Panc1 (cell line): ENCODE results near the gene ZCRB1. TPM values are rescaled to one million over a fixed set of nuclear protein-coding genes. Genes with fewer than 3 reads are reported as not detected.

ENCODE experiments used
- ATAC-seq: fragments of 200-7000 bp; cut with Tn5 transposase; 2 replicates; pipeline ENCODE4 v1.9.1; 2020; ENCODE audit warnings: mild to moderate bottlenecking, moderate library complexity
- BruUV-seq: library from RNA; stranded (reverse); fragments of 400-500 nt; replicated peaks from 2 replicates; lab custom pipeline; 2021; lab: Mats Ljungman, UMichigan
- CTCF ChIA-PET: fragments of 300-600 bp; sonication (Branson Sonifier 250); formaldehyde crosslinking; loops from one replicate; lab custom pipeline; 2022; ENCODE audit warnings: antibody characterized with exemption; lab: Charles Lee
- POLR2A ChIA-PET: fragments of 300-600 bp; sonication (Branson Sonifier 250); formaldehyde crosslinking; loops from one replicate; lab custom pipeline; 2022; ENCODE audit warnings: antibody characterized with exemption; lab: Charles Lee
- DNase-seq: peaks from one replicate; pipeline ENCODE4 v3.0.0-alpha.2; 2010; ENCODE audit warnings: low read depth, low spot score
- H3K27ac ChIP-seq: 2 replicates; pipeline ENCODE4 v1.5.1; 2011; ENCODE audit warnings: mild to moderate bottlenecking, low read length, inconsistent platforms
- H3K27me3 ChIP-seq: fragments of 200-500 bp; sonication (Bioruptor generic); 2 replicates; pipeline ENCODE4 v1.6.0; 2014; ENCODE audit warnings: low read length, inconsistent platforms; ENCODE audit not compliant: control insufficient read depth, insufficient read depth
- H3K36me3 ChIP-seq: fragments of 200-500 bp; sonication (Bioruptor generic); 2 replicates; pipeline ENCODE4 v1.5.1; 2014; ENCODE audit warnings: inconsistent platforms, mild to moderate bottlenecking, low read length, moderate library complexity; ENCODE audit not compliant: control insufficient read depth, insufficient read depth
- H3K4me1 ChIP-seq: 2 replicates; pipeline ENCODE4 v1.5.1; 2011; ENCODE audit warnings: inconsistent platforms, mild to moderate bottlenecking, low read length, moderate library complexity; ENCODE audit not compliant: control insufficient read depth, insufficient read depth
- H3K4me3 ChIP-seq, 2 experiments: 2 replicates each; pipeline ENCODE4 v1.5.1; 2011 to 2012; ENCODE audit warnings: low read depth in 2 of 2, low read length in 2 of 2, mild to moderate bottlenecking in 2 of 2, inconsistent platforms in 1 of 2, moderate library complexity in 1 of 2
- H3K9me3 ChIP-seq: fragments of 200-500 bp; sonication (Bioruptor generic); 2 replicates; pipeline ENCODE4 v1.5.1; 2014; ENCODE audit warnings: low read depth, mild to moderate bottlenecking, inconsistent platforms, low read length, moderate library complexity; ENCODE audit not compliant: control insufficient read depth, insufficient read depth
- POLR2AphosphoS5 ChIP-seq: IDR thresholded peaks from 2 replicates; pipeline ENCODE4 v1.6.1; 2012; ENCODE audit warnings: mild to moderate bottlenecking, low read depth, low read length, moderate library complexity
- REST ChIP-seq, 2 experiments: IDR thresholded peaks; 2 replicates each; pipeline ENCODE4 v1.6.1; 2011 to 2012; ENCODE audit warnings: low read depth in 2 of 2, control low read depth in 1 of 2, low read length in 1 of 2, mild to moderate bottlenecking in 1 of 2, moderate library complexity in 1 of 2; ENCODE audit not compliant: insufficient read depth in 1 of 2
- SIN3A ChIP-seq: IDR thresholded peaks from 2 replicates; pipeline ENCODE4 v1.6.1; 2012; ENCODE audit warnings: low read depth, mild to moderate bottlenecking, low read length, moderate library complexity, borderline replicate concordance; ENCODE audit not compliant: insufficient read depth
- TCF7L2 ChIP-seq: IDR thresholded peaks from 2 replicates; pipeline ENCODE4 v1.6.1; 2011; ENCODE audit warnings: mild to moderate bottlenecking, low read depth, low read length, inconsistent platforms
- in situ Hi-C: cut with HindIII; loops from 2 replicates; pipeline ENCODE4 v1.10.0; 2016; ENCODE audit warnings: low sequenced_read_pairs, low pct_unique_long_range_greater_than_20kb
- intact Hi-C: fragments of 100-400 bp; cut with micrococcal nuclease; formaldehyde crosslinking; loops from one replicate; pipeline ENCODE4 v1.10.0; 2022; ENCODE audit not compliant: unreplicated experiment
- total RNA-seq: library from RNA; stranded (reverse); gene quantifications from one replicate; pipeline ENCODE4 v1.2.1, GENCODE V29; 2021; ENCODE audit not compliant: unreplicated experiment
- TF ChIP-seq, protein P1 (sequence below): fragments of 450-650 bp; IDR thresholded peaks from 2 replicates; pipeline ENCODE4 v1.5.1; 2017; ENCODE audit warnings: mild to moderate bottlenecking

The ZCRB1 gene
- total RNA-seq, 1 experiment from 2014 or later: 68.8 TPM

DNA sequence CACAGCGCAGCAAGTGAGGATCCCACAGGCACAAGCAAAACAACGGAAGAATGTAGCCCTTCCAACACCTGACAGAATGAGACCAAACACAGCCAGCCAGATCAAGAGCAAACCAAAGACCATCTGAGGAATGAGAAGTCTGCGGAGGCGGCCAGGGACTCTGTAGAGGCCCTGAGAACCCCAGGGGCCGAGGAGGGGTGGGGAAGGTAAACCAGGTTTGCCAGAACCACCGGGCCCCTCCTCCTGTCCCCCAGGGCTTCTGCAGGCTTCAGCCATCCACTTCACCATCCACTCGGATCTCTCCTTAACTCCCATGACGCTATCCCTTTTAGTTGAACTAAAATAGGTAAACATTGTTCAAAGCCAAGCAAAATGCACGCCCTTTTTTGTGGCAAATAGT lies 37.4 kb downstream of the ZCRB1 start:
- DNase-seq: no peak
- no TSS peak for BruUV-seq
- H3K9me3 ChIP-seq: no peaks in the 10 kb centered on the region
- no peak overlapping the region for H3K27ac ChIP-seq
- ChIA-PET POLR2A (no interaction called here), CTCF (no interaction called here)
- H3K4me3 ChIP-seq: no peak overlapping the region
- intact Hi-C loops: no loop called here
- TF ChIP-seq, protein P1, sequence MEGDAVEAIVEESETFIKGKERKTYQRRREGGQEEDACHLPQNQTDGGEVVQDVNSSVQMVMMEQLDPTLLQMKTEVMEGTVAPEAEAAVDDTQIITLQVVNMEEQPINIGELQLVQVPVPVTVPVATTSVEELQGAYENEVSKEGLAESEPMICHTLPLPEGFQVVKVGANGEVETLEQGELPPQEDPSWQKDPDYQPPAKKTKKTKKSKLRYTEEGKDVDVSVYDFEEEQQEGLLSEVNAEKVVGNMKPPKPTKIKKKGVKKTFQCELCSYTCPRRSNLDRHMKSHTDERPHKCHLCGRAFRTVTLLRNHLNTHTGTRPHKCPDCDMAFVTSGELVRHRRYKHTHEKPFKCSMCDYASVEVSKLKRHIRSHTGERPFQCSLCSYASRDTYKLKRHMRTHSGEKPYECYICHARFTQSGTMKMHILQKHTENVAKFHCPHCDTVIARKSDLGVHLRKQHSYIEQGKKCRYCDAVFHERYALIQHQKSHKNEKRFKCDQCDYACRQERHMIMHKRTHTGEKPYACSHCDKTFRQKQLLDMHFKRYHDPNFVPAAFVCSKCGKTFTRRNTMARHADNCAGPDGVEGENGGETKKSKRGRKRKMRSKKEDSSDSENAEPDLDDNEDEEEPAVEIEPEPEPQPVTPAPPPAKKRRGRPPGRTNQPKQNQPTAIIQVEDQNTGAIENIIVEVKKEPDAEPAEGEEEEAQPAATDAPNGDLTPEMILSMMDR: no peak
- TF ChIP-seq REST (IDR thresholded peaks at IDR 0.05; ENCODE audit: insufficient read depth in 1 of 2, low read depth in 2 of 2, low read length in 1 of 2): no peak
- TF ChIP-seq TCF7L2: no peak
- no peak for TF ChIP-seq SIN3A
- no peak for TF ChIP-seq POLR2AphosphoS5
- H3K4me1 ChIP-seq: no peaks in the 10 kb centered on the region
- in situ Hi-C loops: no loop called here
- ATAC-seq: no peak
- H3K27me3 ChIP-seq: peaks cover 4% of the 10 kb centered on the region; the same call in 1 of the 2 replicates
- H3K36me3 ChIP-seq: no peaks in the 10 kb centered on the region

DNA sequence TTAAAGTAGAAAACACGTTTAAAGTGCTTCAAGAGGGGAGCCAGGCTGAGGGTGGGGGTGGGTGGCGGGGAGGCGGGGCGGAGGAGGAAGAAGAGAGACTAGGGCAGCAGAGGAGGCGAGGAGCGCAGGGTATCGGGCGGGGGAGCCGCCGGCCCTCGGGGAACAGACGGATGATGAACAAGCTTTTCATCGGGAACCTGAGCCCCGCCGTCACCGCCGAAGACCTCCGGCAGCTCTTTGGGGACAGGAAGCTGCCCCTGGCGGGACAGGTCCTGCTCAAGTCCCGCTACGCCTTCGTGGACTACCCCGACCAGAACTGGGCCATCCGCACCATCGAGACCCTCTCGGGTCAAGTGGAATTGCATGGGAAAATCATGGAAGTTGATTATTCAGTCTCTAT lies 39.2 kb downstream of the ZCRB1 start:
- no peak overlapping the region for H3K27ac ChIP-seq
- no peaks in the 10 kb centered on the region for H3K9me3 ChIP-seq
- ATAC-seq (no peak), DNase-seq (no peak)
- POLR2A ChIA-PET: no interaction called here
- no peak for TF ChIP-seq TCF7L2
- TF ChIP-seq SIN3A: no peak
- no peak for TF ChIP-seq REST (IDR thresholded peaks at IDR 0.05; ENCODE audit: insufficient read depth in 1 of 2, low read depth in 2 of 2, low read length in 1 of 2)
- TF ChIP-seq, protein P1: no peak
- TF ChIP-seq POLR2AphosphoS5: no peak
- intact Hi-C loops: no loop called here
- H3K4me1 ChIP-seq: no peaks in the 10 kb centered on the region
- CTCF ChIA-PET: no interaction called here
- no TSS peak for BruUV-seq
- H3K4me3 ChIP-seq: no peak overlapping the region
- H3K36me3 ChIP-seq: no peaks in the 10 kb centered on the region
- peaks cover 7% of the 10 kb centered on the region; the same call in 1 of the 2 replicates for H3K27me3 ChIP-seq
- in situ Hi-C loops: no loop called here
